ENCODE data around the gene PRDM16. TPM values are rescaled to one million over a fixed set of nuclear protein-coding genes. Genes with fewer than 3 reads are reported as not detected.

PRDM16 gene
- total RNA-seq, 1 experiment from 2014 or later = 1.6 TPM

DNA sequence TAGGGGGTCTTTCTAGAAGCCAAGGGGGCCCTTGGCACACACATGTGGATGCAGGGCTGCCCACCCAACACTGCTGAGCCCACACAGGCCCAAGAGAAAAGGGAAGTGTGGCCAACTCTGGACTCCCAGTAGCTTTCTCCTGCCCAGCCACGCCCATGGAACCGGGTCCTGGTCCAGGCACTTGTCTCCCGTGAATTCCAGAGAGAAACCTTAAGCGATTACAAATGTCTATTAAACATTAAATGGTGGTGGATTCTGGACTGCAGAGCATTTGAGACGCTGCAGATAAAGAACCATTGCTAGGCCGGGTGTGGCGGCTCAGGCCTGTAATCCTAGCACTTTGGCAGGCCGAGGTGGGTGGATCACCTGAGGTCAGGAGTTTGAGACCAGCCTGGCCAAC lies 284.9 kb downstream of the PRDM16 start (continued):
- no peak for TF ChIP-seq ZNF317 (CRISPR knock-in tag; IDR thresholded peaks at IDR 0.05; ENCODE audit: borderline replicate concordance, low read depth)
- TF ChIP-seq SMAD3 (CRISPR knock-in tag; IDR thresholded peaks at IDR 0.05; ENCODE audit: borderline replicate concordance) = no peak
- no peak for TF ChIP-seq NR3C1 (CRISPR knock-in tag; conservative IDR thresholded peaks at IDR 0.05; ENCODE audit: low read depth)
- no peak for TF ChIP-seq PRRX2 (CRISPR knock-in tag; IDR thresholded peaks at IDR 0.05)
- TF ChIP-seq, protein P1, sequence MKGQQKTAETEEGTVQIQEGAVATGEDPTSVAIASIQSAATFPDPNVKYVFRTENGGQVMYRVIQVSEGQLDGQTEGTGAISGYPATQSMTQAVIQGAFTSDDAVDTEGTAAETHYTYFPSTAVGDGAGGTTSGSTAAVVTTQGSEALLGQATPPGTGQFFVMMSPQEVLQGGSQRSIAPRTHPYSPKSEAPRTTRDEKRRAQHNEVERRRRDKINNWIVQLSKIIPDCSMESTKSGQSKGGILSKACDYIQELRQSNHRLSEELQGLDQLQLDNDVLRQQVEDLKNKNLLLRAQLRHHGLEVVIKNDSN (CRISPR knock-in tag; IDR thresholded peaks at IDR 0.05) = no peak

DNA sequence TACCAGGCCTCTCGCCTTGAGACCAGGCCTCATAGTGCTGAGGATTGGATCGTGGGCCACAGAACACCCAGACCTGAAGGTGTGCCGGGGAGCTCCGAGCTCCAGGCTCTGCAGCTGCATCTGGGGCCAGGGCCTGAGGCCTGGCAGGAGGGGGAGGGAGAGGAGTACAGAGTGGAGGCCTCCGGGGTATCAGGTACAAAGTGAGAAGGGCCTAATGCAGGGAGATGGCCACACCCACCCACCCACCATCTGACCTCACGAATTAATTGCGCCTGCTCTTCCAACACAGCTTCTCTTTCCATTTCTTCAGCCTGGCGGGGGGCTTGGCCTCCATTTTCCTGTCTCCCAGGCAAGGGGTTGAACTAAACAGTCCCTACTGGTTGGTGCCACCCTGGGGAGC lies 286.1 kb downstream of the PRDM16 start:
- no peak overlapping the region for H3K4me3 Mint-ChIP-seq
- no peaks in the 10 kb centered on the region for H3K36me3 Mint-ChIP-seq
- ATAC-seq (no peak), DNase-seq (ENCODE audit: low spot score) (no peak)
- TF ChIP-seq ATF1 (CRISPR knock-in tag; IDR thresholded peaks at IDR 0.05) (no peak), ZNF219 (CRISPR knock-in tag; IDR thresholded peaks at IDR 0.05; ENCODE audit: borderline replicate concordance) (no peak), CREM (CRISPR knock-in tag; IDR thresholded peaks at IDR 0.05) (no peak)
- TF ChIP-seq, protein P2, sequence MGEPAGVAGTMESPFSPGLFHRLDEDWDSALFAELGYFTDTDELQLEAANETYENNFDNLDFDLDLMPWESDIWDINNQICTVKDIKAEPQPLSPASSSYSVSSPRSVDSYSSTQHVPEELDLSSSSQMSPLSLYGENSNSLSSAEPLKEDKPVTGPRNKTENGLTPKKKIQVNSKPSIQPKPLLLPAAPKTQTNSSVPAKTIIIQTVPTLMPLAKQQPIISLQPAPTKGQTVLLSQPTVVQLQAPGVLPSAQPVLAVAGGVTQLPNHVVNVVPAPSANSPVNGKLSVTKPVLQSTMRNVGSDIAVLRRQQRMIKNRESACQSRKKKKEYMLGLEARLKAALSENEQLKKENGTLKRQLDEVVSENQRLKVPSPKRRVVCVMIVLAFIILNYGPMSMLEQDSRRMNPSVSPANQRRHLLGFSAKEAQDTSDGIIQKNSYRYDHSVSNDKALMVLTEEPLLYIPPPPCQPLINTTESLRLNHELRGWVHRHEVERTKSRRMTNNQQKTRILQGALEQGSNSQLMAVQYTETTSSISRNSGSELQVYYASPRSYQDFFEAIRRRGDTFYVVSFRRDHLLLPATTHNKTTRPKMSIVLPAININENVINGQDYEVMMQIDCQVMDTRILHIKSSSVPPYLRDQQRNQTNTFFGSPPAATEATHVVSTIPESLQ (CRISPR knock-in tag; IDR thresholded peaks at IDR 0.05) = no peak
- TF ChIP-seq, protein P3, sequence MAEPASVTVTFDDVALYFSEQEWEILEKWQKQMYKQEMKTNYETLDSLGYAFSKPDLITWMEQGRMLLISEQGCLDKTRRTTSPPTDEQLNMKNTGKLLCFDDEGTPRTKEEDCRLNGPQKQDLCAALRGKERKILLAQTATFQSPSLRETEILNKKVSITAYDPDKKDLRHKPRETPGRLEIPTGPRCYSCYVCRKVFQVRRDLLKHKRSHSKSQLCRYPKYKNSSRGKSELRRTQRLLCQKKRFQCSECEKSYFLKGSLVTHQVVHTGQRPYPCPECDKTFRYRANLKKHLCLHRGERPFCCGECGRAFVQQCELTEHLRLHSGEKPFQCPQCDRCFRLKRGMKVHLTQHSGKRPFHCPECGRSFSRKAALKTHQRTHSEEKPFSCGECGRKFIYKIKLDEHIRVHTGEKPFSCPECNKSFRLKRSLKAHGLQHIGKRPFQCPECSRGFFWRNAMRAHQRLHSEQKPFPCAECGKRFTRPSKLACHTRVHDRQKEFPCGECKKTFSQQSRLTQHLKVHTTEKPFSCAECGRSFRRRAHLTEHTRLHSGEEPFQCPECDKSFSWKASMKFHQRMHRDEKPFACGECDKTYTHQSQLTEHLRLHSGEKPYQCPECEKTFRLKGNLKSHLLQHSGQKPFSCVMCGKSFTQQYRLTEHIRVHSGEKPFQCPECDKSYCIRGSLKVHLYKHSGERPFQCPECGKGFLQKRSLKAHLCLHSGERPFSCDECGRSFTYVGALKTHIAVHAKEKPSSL (CRISPR knock-in tag; conservative IDR thresholded peaks at IDR 0.05) = no peak
- TF ChIP-seq, protein P4, sequence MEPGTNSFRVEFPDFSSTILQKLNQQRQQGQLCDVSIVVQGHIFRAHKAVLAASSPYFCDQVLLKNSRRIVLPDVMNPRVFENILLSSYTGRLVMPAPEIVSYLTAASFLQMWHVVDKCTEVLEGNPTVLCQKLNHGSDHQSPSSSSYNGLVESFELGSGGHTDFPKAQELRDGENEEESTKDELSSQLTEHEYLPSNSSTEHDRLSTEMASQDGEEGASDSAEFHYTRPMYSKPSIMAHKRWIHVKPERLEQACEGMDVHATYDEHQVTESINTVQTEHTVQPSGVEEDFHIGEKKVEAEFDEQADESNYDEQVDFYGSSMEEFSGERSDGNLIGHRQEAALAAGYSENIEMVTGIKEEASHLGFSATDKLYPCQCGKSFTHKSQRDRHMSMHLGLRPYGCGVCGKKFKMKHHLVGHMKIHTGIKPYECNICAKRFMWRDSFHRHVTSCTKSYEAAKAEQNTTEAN (CRISPR knock-in tag; IDR thresholded peaks at IDR 0.05) = no peak
- peaks cover 21% of the 10 kb centered on the region for H3K4me1 Mint-ChIP-seq
- POLR2A ChIA-PET = interaction anchor here (0.8 kb wide), 1 partner anchor 29 kb away, joined by 3 read pairs; no protein-coding TSS in a partner anchor
- no peaks in the 10 kb centered on the region for H3K27me3 Mint-ChIP-seq (ENCODE audit: low read depth)
- CTCF ChIA-PET = interaction anchor here (0.7 to 1.1 kb wide), 3 partner anchors 76 to 284 kb away, joined by 3 read pairs; no protein-coding TSS in a partner anchor
- H3K9me3 Mint-ChIP-seq = no peaks in the 10 kb centered on the region
- no peak overlapping the region for H3K27ac Mint-ChIP-seq

DNA sequence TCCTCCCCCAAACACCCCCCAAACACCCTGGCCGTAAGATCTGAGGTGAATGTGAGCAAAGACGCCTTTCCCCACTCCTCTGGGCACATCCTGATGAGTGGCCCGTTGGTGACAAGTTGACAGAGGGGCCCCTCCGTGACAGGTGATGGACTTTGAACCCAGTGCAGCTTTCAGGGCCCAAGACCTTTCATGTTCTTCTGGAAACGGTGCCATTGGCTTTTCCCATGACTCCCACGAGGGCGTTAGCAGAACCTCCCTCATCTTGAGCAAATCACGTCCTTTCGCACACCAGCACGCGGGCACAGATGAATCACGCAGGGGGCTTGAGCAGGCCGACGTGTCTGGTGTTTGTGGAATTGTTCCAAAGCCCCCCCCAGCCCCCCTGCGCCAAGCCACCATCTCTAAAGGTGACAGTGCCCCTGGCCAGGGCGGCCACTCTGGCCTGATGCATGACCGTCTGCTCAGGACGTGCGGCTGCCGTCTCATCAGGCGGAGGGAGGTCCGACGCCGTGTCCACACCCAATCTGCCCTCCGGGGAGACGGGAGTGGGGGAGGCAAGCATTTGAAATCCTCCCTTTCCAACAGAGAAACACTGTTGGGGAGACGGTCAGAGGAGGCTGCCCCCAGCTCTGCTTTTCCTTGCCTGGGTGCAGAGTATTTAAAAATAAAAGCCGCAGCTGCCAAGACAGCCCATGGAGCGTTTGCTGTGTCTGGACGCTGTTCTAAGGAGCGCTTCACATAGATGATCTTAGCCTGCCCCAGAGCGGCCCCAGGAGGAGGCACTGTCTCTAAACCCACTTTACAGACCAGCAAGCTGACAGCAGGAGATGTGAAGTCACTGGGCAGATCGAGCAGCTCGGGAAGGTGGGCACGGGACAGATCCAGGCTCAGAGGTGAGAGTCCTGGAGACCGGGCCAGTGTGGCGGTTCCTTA lies 287.2 kb downstream of the PRDM16 start:
- no peaks in the 10 kb centered on the region for H3K9me3 Mint-ChIP-seq
- no peak for ATAC-seq
- POLR2A ChIA-PET = no interaction called here
- TF ChIP-seq, protein P5, sequence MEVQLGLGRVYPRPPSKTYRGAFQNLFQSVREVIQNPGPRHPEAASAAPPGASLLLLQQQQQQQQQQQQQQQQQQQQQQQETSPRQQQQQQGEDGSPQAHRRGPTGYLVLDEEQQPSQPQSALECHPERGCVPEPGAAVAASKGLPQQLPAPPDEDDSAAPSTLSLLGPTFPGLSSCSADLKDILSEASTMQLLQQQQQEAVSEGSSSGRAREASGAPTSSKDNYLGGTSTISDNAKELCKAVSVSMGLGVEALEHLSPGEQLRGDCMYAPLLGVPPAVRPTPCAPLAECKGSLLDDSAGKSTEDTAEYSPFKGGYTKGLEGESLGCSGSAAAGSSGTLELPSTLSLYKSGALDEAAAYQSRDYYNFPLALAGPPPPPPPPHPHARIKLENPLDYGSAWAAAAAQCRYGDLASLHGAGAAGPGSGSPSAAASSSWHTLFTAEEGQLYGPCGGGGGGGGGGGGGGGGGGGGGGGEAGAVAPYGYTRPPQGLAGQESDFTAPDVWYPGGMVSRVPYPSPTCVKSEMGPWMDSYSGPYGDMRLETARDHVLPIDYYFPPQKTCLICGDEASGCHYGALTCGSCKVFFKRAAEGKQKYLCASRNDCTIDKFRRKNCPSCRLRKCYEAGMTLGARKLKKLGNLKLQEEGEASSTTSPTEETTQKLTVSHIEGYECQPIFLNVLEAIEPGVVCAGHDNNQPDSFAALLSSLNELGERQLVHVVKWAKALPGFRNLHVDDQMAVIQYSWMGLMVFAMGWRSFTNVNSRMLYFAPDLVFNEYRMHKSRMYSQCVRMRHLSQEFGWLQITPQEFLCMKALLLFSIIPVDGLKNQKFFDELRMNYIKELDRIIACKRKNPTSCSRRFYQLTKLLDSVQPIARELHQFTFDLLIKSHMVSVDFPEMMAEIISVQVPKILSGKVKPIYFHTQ (CRISPR knock-in tag; IDR thresholded peaks at IDR 0.05) = no peak
- TF ChIP-seq, protein P6, sequence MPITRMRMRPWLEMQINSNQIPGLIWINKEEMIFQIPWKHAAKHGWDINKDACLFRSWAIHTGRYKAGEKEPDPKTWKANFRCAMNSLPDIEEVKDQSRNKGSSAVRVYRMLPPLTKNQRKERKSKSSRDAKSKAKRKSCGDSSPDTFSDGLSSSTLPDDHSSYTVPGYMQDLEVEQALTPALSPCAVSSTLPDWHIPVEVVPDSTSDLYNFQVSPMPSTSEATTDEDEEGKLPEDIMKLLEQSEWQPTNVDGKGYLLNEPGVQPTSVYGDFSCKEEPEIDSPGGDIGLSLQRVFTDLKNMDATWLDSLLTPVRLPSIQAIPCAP (CRISPR knock-in tag; IDR thresholded peaks at IDR 0.05) = no peak
- TF ChIP-seq, protein P2 (CRISPR knock-in tag; IDR thresholded peaks at IDR 0.05) = no peak
- TF ChIP-seq PRRX2 (CRISPR knock-in tag; IDR thresholded peaks at IDR 0.05) = no peak
- TF ChIP-seq ZNF416 (CRISPR knock-in tag; IDR thresholded peaks at IDR 0.05) = no peak
- no peak for TF ChIP-seq JAZF1 (CRISPR knock-in tag; IDR thresholded peaks at IDR 0.05)
- TF ChIP-seq, protein P7, sequence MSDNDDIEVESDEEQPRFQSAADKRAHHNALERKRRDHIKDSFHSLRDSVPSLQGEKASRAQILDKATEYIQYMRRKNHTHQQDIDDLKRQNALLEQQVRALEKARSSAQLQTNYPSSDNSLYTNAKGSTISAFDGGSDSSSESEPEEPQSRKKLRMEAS (CRISPR knock-in tag; IDR thresholded peaks at IDR 0.05) = no peak
- TF ChIP-seq MXD4 (CRISPR knock-in tag; IDR thresholded peaks at IDR 0.05; ENCODE audit: borderline replicate concordance) = no peak
- TF ChIP-seq IRF2 (CRISPR knock-in tag; IDR thresholded peaks at IDR 0.05; ENCODE audit: borderline replicate concordance, low read depth) = no peak
- TF ChIP-seq EMX1 (CRISPR knock-in tag; IDR thresholded peaks at IDR 0.05) = no peak

More for the DNA sequence above, 287.2 kb downstream of the PRDM16 start:
- no peak for DNase-seq (ENCODE audit: low spot score)
- Mint-ChIP-seq H3K4me3 (no peak overlapping the region), H3K36me3 (no peaks in the 10 kb centered on the region), H3K27me3 (ENCODE audit: low read depth) (no peaks in the 10 kb centered on the region), H3K4me1 (peaks cover 21% of the 10 kb centered on the region), H3K27ac (no peak overlapping the region)
- CTCF ChIA-PET = interaction anchor here (1.1 kb wide), 1 partner anchor 75 kb away, joined by 3 read pairs; no protein-coding TSS in a partner anchor
